Endothelial cell of hepatic sinusoid (primary cell): ENCODE data around the gene PISD.
"Not testable (repeated sequence)": the region's sequence is repeated elsewhere in the genome, so short reads cannot be mapped to it uniquely, and the experiment has no call there.

ENCODE experiments used
- in situ Hi-C: cut with HindIII; loops from 2 replicates; pipeline ENCODE4 v1.10.0; 2017; ENCODE audit warnings: low sequenced_read_pairs

Gene PISD

GRCh38 chr22:31611061-31611760, 50.8 kb downstream of the PISD start:
- in situ Hi-C loops = no loop called here

- in situ Hi-C loops = no loop called here
Measured at GRCh38 chr22:31610611-31611010, 51.4 kb downstream of the PISD start.

- in situ Hi-C loops = no loop called here
Measured at GRCh38 chr22:31609716-31610115, 52.3 kb downstream of the PISD start.

- in situ Hi-C loops = no loop called here
Measured at GRCh38 chr22:31607696-31608095, 54.3 kb downstream of the PISD start.

GRCh38 chr22:31605851-31606585, 56.0 kb downstream of the PISD start:
- in situ Hi-C loops = no loop called here

GRCh38 chr22:31604746-31605705, 57.0 kb downstream of the PISD start:
- in situ Hi-C loops = loop anchor here (5.0 kb wide), 1 partner anchor 38 kb away; no protein-coding TSS in a partner anchor

GRCh38 chr22:31604137-31604705, 57.8 kb downstream of the PISD start:
- in situ Hi-C loops = loop anchor here (5.0 kb wide), 1 partner anchor 37 kb away; no protein-coding TSS in a partner anchor

GRCh38 chr22:31603574-31603973, 58.4 kb downstream of the PISD start:
- in situ Hi-C loops = loop anchor here (5.0 kb wide), 1 partner anchor 36 kb away; no protein-coding TSS in a partner anchor

GRCh38 chr22:31603081-31603525, 58.9 kb downstream of the PISD start:
- in situ Hi-C loops = loop anchor here (5.0 kb wide), 1 partner anchor 36 kb away; no protein-coding TSS in a partner anchor

- in situ Hi-C loops = loop anchor here (5.0 kb wide), 1 partner anchor 35 kb away; no protein-coding TSS in a partner anchor
Measured at GRCh38 chr22:31602259-31602952, 59.6 kb downstream of the PISD start.

GRCh38 chr22:31595271-31595670, 66.7 kb downstream of the PISD start:
- in situ Hi-C loops = no loop called here

GRCh38 chr22:31590161-31590560, 71.9 kb downstream of the PISD start:
- in situ Hi-C loops = not testable (repeated sequence)

GRCh38 chr22:31588970-31589675, 72.9 kb downstream of the PISD start:
- in situ Hi-C loops = loop anchor here (10.0 kb wide), 1 partner anchor 74 kb away; no protein-coding TSS in a partner anchor

- in situ Hi-C loops = loop anchor here (10.0 kb wide), 1 partner anchor 72 kb away; no protein-coding TSS in a partner anchor
Measured at GRCh38 chr22:31586137-31586920, 75.7 kb downstream of the PISD start.

GRCh38 chr22:31585161-31585859, 76.7 kb downstream of the PISD start:
- in situ Hi-C loops = loop anchor here (10.0 kb wide), 1 partner anchor 71 kb away; no protein-coding TSS in a partner anchor

- in situ Hi-C loops = loop anchor here (10.0 kb wide), 1 partner anchor 70 kb away; no protein-coding TSS in a partner anchor
Measured at GRCh38 chr22:31584804-31585160, 77.2 kb downstream of the PISD start.

GRCh38 chr22:31583861-31584485, 78.0 kb downstream of the PISD start:
- in situ Hi-C loops = loop anchor here (10.0 kb wide), 1 partner anchor 69 kb away; no protein-coding TSS in a partner anchor
